BE2C (cell line): ENCODE measurements around the gene SNX3.

Experiments used
- DNase-seq: peaks from one replicate; pipeline ENCODE4 v3.0.0-alpha.2; 2020
- H3K27me3 ChIP-seq: fragments of 250-450 bp; sonication (Bioruptor Pico); 2 replicates; pipeline ENCODE4 v1.5.1; 2020; ENCODE audit warnings: mild to moderate bottlenecking
- H3K36me3 ChIP-seq: fragments of 250-450 bp; sonication (Bioruptor Pico); 2 replicates; pipeline ENCODE4 v1.5.1; 2020; ENCODE audit warnings: mild to moderate bottlenecking
- H3K4me1 ChIP-seq: fragments of 250-450 bp; sonication (Bioruptor Pico); 2 replicates; pipeline ENCODE4 v1.5.1; 2020
- H3K4me3 ChIP-seq: 2 replicates; pipeline ENCODE4 v1.5.1; 2011; ENCODE audit warnings: low read depth, low read length
- H3K9me3 ChIP-seq: fragments of 250-450 bp; sonication (Bioruptor Pico); 2 replicates; pipeline ENCODE4 v1.5.1; 2020
- TF ChIP-seq, protein P1 (sequence below): IDR thresholded peaks from 2 replicates; pipeline ENCODE4 v1.5.1; 2012; ENCODE audit warnings: mild to moderate bottlenecking, low read depth, low read length

Gene SNX3

DNA sequence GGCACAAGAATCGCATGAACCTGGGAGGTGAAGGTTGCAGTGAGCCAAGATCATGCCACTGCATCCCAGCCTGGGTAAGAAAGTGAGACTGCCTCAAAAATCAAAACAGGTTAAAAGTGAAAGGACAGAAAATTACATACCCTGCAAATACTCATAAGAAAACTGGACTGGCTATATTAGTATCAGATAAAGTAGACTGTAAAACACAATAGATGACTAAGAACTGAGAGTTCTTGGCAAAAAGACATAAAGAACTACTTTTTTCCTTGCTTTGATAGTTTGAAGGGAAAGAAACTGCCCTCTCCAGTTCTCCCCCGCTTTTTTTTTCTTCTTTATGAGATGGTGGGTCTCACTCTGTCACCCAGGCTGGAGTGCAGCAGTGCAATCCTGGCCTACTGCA lies 17.0 kb downstream of the SNX3 start:
- DNase-seq: no peak
- H3K4me1 ChIP-seq: peaks cover 5% of the 10 kb centered on the region
- TF ChIP-seq, protein P1, sequence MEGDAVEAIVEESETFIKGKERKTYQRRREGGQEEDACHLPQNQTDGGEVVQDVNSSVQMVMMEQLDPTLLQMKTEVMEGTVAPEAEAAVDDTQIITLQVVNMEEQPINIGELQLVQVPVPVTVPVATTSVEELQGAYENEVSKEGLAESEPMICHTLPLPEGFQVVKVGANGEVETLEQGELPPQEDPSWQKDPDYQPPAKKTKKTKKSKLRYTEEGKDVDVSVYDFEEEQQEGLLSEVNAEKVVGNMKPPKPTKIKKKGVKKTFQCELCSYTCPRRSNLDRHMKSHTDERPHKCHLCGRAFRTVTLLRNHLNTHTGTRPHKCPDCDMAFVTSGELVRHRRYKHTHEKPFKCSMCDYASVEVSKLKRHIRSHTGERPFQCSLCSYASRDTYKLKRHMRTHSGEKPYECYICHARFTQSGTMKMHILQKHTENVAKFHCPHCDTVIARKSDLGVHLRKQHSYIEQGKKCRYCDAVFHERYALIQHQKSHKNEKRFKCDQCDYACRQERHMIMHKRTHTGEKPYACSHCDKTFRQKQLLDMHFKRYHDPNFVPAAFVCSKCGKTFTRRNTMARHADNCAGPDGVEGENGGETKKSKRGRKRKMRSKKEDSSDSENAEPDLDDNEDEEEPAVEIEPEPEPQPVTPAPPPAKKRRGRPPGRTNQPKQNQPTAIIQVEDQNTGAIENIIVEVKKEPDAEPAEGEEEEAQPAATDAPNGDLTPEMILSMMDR: no peak
- peaks cover 19% of the 10 kb centered on the region for H3K36me3 ChIP-seq
- H3K9me3 ChIP-seq: no peaks in the 10 kb centered on the region; the same call in 1 of the 2 replicates
- H3K27me3 ChIP-seq: no peaks in the 10 kb centered on the region
- H3K4me3 ChIP-seq: no peak overlapping the region

DNA sequence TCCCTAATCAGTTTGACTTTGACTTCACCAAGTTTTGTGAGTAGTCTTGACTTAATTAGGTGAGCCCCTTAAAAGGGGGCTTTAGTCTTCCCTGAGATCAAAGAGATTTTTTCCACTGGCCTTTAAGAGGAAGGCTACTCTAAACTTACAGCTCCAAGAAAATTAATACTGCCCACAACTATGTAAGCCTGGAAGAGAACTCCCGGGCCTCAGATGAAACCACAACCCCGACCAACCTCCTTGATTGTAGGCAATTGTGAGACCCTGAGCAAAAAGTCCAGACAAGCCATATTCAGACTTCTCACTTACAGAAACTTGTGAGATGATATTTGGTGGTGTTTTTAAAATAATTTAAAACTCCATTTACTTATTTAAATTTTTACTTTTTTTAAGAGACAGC lies 18.1 kb downstream of the SNX3 start:
- no peak for DNase-seq
- TF ChIP-seq, protein P1: no peak
- Histone ChIP-seq H3K36me3 (peaks cover 19% of the 10 kb centered on the region), H3K27me3 (no peaks in the 10 kb centered on the region), H3K4me3 (no peak overlapping the region), H3K4me1 (no peaks in the 10 kb centered on the region), H3K9me3 (no peaks in the 10 kb centered on the region; the same call in 1 of the 2 replicates)

DNA sequence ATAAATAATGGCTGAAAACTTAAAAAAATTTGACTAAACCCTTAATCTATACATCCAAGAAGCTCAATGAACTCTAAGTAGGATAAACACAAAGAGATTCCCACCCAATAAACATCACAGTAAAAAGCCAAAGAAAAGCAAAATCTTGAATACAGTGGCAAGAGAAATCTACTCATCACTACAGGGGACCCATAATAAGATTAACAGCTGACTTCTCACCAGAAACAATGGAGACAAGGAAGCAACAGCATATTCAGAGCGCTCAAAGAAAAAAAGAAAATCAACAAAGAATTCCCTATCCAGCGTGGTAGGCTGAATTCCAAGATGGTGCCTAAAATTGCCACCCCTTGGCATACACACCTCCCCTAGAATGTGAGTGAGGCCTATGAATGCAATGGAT lies 18.6 kb downstream of the SNX3 start:
- Histone ChIP-seq H3K4me3 (no peak overlapping the region), H3K4me1 (no peaks in the 10 kb centered on the region), H3K9me3 (no peaks in the 10 kb centered on the region; the same call in 1 of the 2 replicates), H3K36me3 (peaks cover 19% of the 10 kb centered on the region), H3K27me3 (no peaks in the 10 kb centered on the region)
- no peak for DNase-seq
- TF ChIP-seq, protein P1: no peak

DNA sequence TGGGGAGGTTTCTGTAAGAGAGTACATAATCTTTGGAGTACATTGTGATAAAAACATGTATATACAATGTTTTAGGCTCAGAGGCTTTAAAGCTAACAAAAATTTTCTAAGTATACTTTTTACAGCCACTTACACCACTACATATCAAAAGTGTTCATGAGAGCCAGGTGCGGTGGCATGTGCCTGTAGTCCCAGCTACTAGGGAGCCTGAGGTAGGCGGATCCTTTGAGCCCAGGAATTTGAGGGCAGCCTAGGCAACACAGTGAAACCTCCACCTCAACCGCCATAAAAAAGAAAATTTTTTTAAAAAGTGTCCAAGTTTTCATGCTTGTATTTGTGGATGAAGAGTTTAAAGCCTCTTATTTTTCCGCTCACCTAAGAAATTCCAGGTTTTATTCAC lies 22.5 kb downstream of the SNX3 start:
- TF ChIP-seq, protein P1: no peak
- Histone ChIP-seq H3K27me3 (no peaks in the 10 kb centered on the region), H3K9me3 (no peaks in the 10 kb centered on the region; the same call in 1 of the 2 replicates), H3K4me1 (peaks cover 2% of the 10 kb centered on the region; the same call in 1 of the 2 replicates), H3K36me3 (peaks cover 11% of the 10 kb centered on the region), H3K4me3 (no peak overlapping the region)
- DNase-seq: no peak

DNA sequence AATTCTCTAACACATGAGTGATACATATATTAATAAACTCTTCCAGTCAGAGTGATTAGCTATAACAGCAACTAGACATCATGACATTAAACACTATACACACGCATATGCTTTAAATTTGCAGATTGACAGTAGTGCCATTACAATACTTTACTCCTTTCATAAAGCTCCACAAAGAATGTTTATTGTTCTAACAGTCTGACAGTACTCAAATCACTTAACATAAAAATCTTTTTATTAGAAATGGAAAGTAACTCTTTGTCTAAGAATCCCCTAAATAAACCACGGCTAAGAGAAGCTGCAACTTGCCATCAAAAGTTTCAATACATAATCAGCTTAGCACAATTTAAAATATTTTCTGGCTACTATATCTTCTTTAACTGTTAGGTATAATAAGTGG lies 24.0 kb downstream of the SNX3 start:
- Histone ChIP-seq H3K27me3 (no peaks in the 10 kb centered on the region), H3K4me3 (no peak overlapping the region), H3K4me1 (peaks cover 2% of the 10 kb centered on the region; the same call in 1 of the 2 replicates), H3K9me3 (no peaks in the 10 kb centered on the region; the same call in 1 of the 2 replicates), H3K36me3 (peaks cover 11% of the 10 kb centered on the region)
- no peak for DNase-seq
- TF ChIP-seq, protein P1: no peak

DNA sequence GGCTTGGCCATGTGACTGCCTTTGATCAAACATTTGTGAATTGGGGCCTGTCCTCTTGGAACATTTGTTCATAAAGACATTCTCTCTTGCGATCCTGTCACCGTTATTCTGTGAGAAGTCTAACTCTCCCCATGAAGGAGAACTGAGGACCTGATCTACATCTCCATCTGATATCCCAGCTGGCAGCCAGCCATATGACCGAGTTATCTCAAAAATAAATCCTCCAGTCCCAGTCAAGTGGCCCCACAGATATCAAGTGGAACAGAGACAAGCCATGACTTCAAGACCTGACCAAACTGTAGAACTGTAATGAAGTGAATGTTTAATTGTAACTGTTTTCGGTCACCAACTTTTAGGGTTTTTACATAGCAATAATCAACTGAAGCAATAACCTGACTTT lies 25.7 kb downstream of the SNX3 start:
- TF ChIP-seq, protein P1: no peak
- Histone ChIP-seq H3K4me1 (peaks cover 2% of the 10 kb centered on the region; the same call in 1 of the 2 replicates), H3K27me3 (no peaks in the 10 kb centered on the region), H3K9me3 (no peaks in the 10 kb centered on the region), H3K4me3 (no peak overlapping the region), H3K36me3 (peaks cover 5% of the 10 kb centered on the region; the same call in 1 of the 2 replicates)
- no peak for DNase-seq
